Adrenal gland (tissue), 5 donors: Measurements from ENCODE around the gene VIPR2.

ENCODE experiments used
- CTCF ChIP-seq, 6 experiments: fragments of 450-650 bp in 4 of 6; fragments of 200-600 bp in 2 of 6; sonication (generic) in 1 of 6; IDR thresholded peaks; 1 replicate in 5 of 6; 2 replicates in 1 of 6; pipeline versions ENCODE4 v1.5.1 to v1.8.0; 2016 to 2021; ENCODE audit warnings: antibody characterized with exemption in 6 of 6, mild to moderate bottlenecking in 2 of 6, moderate library complexity in 1 of 6
- POLR2A ChIP-seq, 2 donors: fragments of 450-650 bp; IDR thresholded peaks; one replicate each; pipeline ENCODE4 v1.6.1; 2017; ENCODE audit warnings: antibody characterized with exemption in 2 of 2, mild to moderate bottlenecking in 2 of 2, moderate library complexity in 1 of 2
- donor health status: DM: no; HTN: no; CAD: no.

DNA sequence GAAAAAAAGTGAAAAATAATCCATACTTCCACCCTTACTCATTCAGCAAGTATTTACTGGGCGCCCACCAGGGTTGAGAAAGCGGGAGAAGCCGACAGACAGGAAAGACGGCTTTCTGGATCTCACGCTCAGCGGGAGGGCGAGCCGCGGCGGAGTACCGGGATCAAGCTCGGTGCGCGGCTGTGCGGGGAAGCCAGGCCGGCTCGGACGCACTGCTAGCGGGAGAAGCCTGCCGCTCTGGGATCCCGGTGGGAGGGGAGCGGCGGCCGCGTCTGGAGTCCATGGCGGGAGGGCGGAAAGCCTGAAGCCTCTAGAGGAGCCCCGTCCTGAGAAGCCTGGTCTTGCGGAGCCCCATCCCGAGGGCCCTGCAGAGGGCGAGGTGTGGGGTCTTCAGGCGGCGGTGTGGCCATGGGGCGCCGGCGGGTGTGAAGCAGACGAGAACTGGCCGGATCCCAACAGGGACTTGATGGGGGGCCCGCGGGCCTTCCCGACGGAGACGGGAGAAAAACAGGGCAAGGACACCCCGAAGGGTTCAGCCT is 82.9 kb downstream of the VIPR2 start:
- TF ChIP-seq CTCF (IDR thresholded peaks at IDR 0.05), result no peak
- no peak for TF ChIP-seq POLR2A (IDR thresholded peaks at IDR 0.05)
